Left renal cortex interstitium (tissue), 4 donors: Measurements from ENCODE around the gene ERN2. TPM values are rescaled to one million over a fixed set of nuclear protein-coding genes. Genes with fewer than 3 reads are reported as not detected.

Source experiments
- DNase-seq, 4 donors: peaks; one replicate each; pipeline ENCODE4 v3.0.0-alpha.2; 2013; ENCODE audit warnings: low read depth in 4 of 4, low spot score in 2 of 4, missing footprints in 1 of 4
- polyA plus RNA-seq, 4 donors: library from polyadenylated mRNA; unstranded; fragments of 120-200 nt; gene quantifications; one replicate each; pipeline ENCODE4 v1.2.1, GENCODE V29; 2013; ENCODE audit not compliant: insufficient read length in 4 of 4

ERN2 gene
- polyA plus RNA-seq, 4 donors, result 0.51 to 1.1 (median 0.77) TPM

DNA sequence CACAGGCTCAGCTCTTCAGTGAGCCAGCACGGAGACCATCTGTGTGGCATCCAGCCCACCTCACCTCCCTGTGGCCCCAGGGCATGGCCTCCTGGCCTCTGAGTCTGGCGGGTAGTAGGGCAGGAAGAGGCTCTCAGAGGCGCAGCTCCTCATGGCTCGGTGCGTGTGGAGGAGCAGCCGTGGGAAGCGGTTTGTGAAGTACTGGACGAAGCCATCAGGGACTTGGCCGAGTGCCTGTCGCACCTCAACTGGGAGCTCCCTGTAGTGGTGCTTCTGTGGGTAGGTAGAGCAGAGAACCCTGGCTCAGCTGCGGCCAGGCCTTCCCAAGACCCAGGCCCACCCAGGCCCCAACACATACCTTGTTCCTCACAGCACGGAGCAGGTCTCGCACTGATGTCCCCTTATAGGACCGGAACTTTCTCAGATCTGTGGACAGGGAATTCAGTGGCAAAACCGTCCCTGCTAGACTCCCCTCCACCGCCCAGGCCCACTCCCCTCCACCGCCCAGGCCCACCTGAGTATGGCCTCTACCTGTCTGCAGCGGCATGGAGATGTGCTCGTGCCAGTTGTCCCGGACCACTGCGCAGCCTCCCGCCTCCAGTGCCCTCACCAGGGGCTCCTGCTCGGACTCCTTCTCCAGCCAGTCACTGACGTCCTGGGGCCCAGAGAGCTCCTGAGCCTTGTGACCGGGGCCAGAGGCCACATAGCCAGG is 22.1 kb downstream of the ERN2 start:
- no peak for DNase-seq

GRCh38 chr16:23689442-23690187 is 23.4 kb downstream of the ERN2 start:
- no peak for DNase-seq

- DNase-seq, result no peak
These were observed 25.8 kb downstream of the ERN2 start for GRCh38 chr16:23687034-23687808.

GRCh38 chr16:23683487-23683886 is 29.5 kb downstream of the ERN2 start:
- DNase-seq, result no peak

GRCh38 chr16:23682181-23682580 is 30.8 kb downstream of the ERN2 start:
- no peak for DNase-seq

DNA sequence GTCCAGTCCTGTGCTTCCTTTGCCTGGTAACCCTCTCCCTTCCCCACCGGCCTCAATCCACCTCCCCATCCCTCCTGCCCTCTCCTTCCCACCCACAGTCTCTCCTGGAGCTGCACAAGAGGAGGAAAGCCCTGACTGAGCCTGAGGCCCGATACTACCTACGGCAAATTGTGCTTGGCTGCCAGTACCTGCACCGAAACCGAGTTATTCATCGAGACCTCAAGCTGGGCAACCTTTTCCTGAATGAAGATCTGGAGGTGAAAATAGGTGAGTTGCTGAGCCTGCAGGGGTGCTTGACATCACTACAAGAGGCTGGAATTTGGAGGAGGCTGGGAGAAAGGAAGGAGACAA is 33.1 kb downstream of the ERN2 start:
- DNase-seq, result no peak

- no peak for DNase-seq
These were observed 33.6 kb downstream of the ERN2 start for GRCh38 chr16:23679274-23679985.

DNA sequence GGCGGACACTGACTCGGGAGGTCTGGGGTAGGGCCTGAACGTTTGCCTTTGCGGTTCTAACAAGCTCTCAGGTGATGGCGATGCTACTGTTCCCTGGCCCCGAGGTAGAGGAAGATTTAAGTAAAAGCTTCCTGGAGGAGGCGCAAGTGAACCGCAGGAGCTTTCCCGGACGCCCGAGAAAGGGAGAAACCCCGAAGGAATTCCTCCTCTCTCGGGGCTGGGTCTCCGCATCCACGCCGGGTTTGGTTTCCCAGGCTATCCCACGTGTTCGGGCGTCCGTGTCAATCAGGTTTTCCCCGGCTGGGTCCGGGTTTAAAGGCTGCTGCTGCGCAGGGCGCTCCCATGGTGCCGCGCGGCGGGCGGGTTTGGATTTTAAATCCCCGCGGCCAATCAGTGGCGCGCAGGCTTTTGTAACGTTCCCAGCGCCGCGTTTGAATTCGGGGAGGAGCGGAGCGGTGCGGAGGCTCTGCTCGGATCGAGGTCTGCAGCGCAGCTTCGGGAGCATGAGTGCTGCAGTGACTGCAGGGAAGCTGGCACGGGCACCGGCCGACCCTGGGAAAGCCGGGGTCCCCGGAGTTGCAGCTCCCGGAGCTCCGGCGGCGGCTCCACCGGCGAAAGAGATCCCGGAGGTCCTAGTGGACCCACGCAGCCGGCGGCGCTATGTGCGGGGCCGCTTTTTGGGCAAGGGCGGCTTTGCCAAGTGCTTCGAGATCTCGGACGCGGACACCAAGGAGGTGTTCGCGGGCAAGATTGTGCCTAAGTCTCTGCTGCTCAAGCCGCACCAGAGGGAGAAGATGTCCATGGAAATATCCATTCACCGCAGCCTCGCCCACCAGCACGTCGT is 34.4 kb downstream of the ERN2 start, which contains the start of gene PLK1:
Gene PLK1, plus strand, starts transcription at position 460 of the 844 bp plus-strand sequence. Its CDS starts 44 bp downstream, at position 504.
- peak; percentile 53 to 81 (median 60) for DNase-seq

DNA sequence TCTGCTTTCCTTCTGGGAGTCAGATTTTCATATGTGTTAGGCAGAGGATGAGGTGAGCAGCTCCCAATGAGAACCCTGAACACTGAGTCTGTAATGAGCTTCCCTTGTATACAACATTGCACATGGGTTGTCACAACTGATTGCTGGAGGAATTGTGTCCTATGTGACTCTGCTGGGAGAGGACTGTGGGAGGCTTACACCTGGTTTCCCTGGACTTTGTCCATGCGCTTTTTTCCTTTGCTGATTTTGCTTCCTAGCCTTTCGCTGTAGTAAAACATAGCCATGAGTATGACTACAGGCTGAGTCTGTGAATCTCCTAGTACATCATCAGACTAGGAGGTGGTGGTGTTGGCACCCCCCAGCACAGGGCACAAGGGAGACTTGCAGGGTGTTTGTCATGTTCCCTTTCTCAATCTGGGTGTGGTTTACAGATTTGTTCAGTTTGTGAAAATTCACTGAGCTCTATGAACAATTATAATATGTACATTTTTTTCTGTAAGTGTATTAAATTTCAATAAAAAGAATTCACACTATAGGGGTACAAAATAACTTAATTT is 36.0 kb downstream of the ERN2 start:
- no peak for DNase-seq

GRCh38 chr16:23673971-23674614 is 38.9 kb downstream of the ERN2 start:
- DNase-seq, result no peak

DNA sequence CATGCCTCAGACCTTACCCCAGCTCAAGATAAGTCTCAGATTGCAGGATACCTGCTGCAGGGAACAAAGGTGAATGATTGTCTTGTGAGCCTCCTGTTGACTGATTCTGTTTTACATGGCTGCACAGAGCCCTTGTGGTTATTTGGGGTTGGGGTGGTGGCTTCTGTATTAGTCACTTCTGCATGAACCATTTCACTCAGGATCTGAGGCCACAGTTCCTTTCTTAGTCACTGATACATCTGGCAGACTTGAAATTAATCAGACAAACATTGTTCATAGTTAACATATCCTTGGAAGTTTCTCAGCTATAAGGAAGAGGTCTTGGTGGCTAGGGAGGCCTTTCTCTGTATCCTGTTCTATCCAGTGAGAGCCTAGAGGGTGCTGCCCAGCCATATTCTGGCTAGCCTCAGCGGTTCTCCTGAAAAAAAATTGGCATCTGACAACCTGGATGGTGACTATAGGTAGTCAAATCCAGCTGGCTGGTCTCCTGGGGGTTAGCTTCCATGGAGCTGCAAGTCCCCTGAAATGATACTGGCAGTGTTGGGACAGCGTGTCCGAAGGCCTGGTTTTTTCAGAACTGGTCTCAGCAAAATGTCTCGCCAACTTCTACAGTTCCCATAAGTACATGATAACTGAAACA is 42.8 kb downstream of the ERN2 start:
- no peak for DNase-seq

DNA sequence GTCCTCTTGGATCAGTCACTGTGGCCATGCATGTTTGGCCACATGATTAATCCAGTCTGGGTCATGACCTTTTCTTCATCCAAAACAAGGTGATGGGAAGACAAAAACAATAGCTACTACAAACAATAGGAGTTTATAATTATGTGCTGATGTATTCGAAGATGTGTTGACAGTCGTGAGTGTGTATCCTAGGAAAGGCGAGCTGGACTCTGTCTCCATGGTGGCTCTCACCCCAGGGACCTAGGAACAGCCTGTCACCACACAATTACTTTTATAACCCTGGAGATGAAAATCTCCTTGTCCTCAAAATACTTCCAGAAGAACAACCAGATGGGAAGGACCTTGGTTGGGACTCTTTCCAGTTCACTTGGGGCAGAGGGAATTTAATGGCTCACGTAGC is 44.1 kb downstream of the ERN2 start:
- no peak for DNase-seq

GRCh38 chr16:23668225-23668624 is 44.8 kb downstream of the ERN2 start:
- no peak for DNase-seq

DNA sequence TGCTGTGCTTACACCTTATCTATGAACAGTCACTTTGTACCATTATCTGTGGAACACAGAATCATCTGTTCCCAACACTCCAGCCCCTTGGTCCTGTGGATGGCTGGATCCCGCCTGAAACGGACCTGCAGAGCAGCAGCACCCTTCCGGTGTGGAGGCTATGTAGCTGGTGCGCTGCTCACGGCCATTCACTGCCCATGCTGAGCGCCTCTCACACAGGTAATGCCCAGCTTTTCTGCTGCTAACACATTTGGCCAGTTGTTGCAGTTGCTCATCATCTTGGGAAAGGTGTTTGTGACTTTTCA is 45.7 kb downstream of the ERN2 start:
- no peak for DNase-seq

- no peak for DNase-seq
These were observed 46.3 kb downstream of the ERN2 start for GRCh38 chr16:23666571-23667354.

DNA sequence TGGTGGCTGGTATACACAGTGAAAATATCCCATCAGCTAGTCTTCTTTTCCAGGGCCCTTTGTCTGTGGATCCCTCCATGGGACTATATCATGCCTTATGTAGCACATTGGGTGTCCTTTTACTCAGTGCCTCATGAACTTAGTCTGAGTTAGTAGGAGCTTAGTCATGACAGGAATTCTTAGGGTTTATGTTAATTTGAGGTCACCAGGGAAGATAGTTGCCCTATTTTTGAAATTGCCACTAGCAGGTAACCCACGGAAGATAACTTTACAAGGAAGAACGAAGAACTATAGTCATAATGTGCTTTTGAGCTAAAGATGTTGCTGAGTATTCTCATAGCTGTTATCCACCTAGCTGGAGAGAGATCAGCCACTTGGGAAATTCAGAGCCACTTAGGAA is 49.1 kb downstream of the ERN2 start:
- no peak for DNase-seq

GRCh38 chr16:23651943-23652468 is 61.0 kb downstream of the ERN2 start:
- no peak for DNase-seq
